Panc1 (cell line): ENCODE results near the gene RNF19B.

Experiments
- POLR2AphosphoS5 ChIP-seq: IDR thresholded peaks from 2 replicates; pipeline ENCODE4 v1.6.1; 2012; ENCODE audit warnings: mild to moderate bottlenecking, low read depth, low read length, moderate library complexity
- REST ChIP-seq, 2 experiments: IDR thresholded peaks; 2 replicates each; pipeline ENCODE4 v1.6.1; 2011 to 2012; ENCODE audit warnings: low read depth in 2 of 2, control low read depth in 1 of 2, low read length in 1 of 2, mild to moderate bottlenecking in 1 of 2, moderate library complexity in 1 of 2; ENCODE audit not compliant: insufficient read depth in 1 of 2
- SIN3A ChIP-seq: IDR thresholded peaks from 2 replicates; pipeline ENCODE4 v1.6.1; 2012; ENCODE audit warnings: low read depth, mild to moderate bottlenecking, low read length, moderate library complexity, borderline replicate concordance; ENCODE audit not compliant: insufficient read depth
- TCF7L2 ChIP-seq: IDR thresholded peaks from 2 replicates; pipeline ENCODE4 v1.6.1; 2011; ENCODE audit warnings: mild to moderate bottlenecking, low read depth, low read length, inconsistent platforms
- TF ChIP-seq, protein P1 (sequence below): fragments of 450-650 bp; IDR thresholded peaks from 2 replicates; pipeline ENCODE4 v1.5.1; 2017; ENCODE audit warnings: mild to moderate bottlenecking

DNA sequence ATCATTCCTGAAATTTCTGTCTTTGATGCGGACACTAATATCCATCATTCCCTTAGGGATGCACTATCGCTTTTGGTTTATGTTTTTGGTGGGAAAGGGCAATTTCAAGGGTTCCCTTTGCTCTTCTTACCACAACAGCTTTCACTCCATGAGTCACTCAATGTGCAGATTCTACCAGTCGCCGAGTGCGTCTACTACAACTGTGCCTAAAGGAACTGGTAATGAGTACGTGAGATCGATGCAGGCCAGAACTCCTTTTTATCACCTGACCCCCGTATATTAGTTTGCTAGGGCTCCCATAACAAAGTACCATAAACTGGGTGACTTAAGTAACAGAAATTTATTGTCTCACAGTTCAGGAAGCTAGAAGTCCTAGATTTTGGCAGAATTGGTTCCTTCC, 35.9 kb downstream of the RNF19B start:
- TF ChIP-seq, protein P1, sequence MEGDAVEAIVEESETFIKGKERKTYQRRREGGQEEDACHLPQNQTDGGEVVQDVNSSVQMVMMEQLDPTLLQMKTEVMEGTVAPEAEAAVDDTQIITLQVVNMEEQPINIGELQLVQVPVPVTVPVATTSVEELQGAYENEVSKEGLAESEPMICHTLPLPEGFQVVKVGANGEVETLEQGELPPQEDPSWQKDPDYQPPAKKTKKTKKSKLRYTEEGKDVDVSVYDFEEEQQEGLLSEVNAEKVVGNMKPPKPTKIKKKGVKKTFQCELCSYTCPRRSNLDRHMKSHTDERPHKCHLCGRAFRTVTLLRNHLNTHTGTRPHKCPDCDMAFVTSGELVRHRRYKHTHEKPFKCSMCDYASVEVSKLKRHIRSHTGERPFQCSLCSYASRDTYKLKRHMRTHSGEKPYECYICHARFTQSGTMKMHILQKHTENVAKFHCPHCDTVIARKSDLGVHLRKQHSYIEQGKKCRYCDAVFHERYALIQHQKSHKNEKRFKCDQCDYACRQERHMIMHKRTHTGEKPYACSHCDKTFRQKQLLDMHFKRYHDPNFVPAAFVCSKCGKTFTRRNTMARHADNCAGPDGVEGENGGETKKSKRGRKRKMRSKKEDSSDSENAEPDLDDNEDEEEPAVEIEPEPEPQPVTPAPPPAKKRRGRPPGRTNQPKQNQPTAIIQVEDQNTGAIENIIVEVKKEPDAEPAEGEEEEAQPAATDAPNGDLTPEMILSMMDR: no peak
- TF ChIP-seq POLR2AphosphoS5 (no peak), REST (IDR thresholded peaks at IDR 0.05; ENCODE audit: insufficient read depth in 1 of 2, low read depth in 2 of 2, low read length in 1 of 2) (no peak), TCF7L2 (no peak), SIN3A (no peak)
